MM.1S (cell line): Measurements from ENCODE around the gene TRAF1.

Experiments
- DNase-seq: peaks from one replicate; pipeline ENCODE4 v3.0.0-alpha.2; 2015
- H2AFZ ChIP-seq: fragments of 300-600 bp; sonication (generic); 2 replicates; pipeline ENCODE4 v1.6.0; 2016; ENCODE audit warnings: antibody characterized with exemption, low read length
- H3F3A ChIP-seq: fragments of 300-600 bp; sonication (generic); 2 replicates; pipeline ENCODE4 v1.6.1; 2016; ENCODE audit warnings: mild to moderate bottlenecking, antibody characterized with exemption, low read length, moderate library complexity, mixed read lengths; ENCODE audit not compliant: insufficient read depth
- H3K27ac ChIP-seq: fragments of 300-600 bp; sonication (generic); 2 replicates; pipeline ENCODE4 v1.5.1; 2016; ENCODE audit warnings: mild to moderate bottlenecking, low read length
- H3K27me3 ChIP-seq: fragments of 300-600 bp; sonication (generic); replicated peaks from 2 replicates; pipeline ENCODE4 v1.6.0; 2016; ENCODE audit warnings: low read length; ENCODE audit not compliant: insufficient read depth
- H3K36me3 ChIP-seq: fragments of 300-600 bp; sonication (generic); replicated peaks from 2 replicates; pipeline ENCODE4 v1.6.1; 2016; ENCODE audit warnings: mild to moderate bottlenecking, low read length, mixed read lengths; ENCODE audit not compliant: insufficient read depth
- H3K4me1 ChIP-seq: fragments of 300-600 bp; sonication (generic); 2 replicates; pipeline ENCODE4 v1.6.1; 2016; ENCODE audit warnings: low read length, mixed read lengths
- H3K4me2 ChIP-seq: fragments of 300-600 bp; sonication (generic); 2 replicates; pipeline ENCODE4 v1.6.0; 2016; ENCODE audit warnings: low read depth, low read length
- H3K4me3 ChIP-seq: fragments of 300-600 bp; sonication (generic); 2 replicates; pipeline ENCODE4 v1.5.1; 2016; ENCODE audit warnings: low read length, mixed read lengths
- H3K79me2 ChIP-seq: fragments of 300-600 bp; sonication (generic); 2 replicates; pipeline ENCODE4 v1.6.1; 2016; ENCODE audit warnings: mixed run types, low read length, mixed read lengths
- H3K9ac ChIP-seq: fragments of 300-600 bp; sonication (generic); 2 replicates; pipeline ENCODE4 v1.6.1; 2016; ENCODE audit warnings: low read length, mixed read lengths
- H3K9me2 ChIP-seq: fragments of 300-600 bp; sonication (generic); replicated peaks from 2 replicates; pipeline ENCODE4 v1.6.1; 2016; ENCODE audit warnings: mild to moderate bottlenecking, low read length, mixed read lengths; ENCODE audit not compliant: insufficient read depth
- H3K9me3 ChIP-seq: fragments of 300-600 bp; sonication (generic); replicated peaks from 2 replicates; pipeline ENCODE4 v1.6.1; 2016; ENCODE audit warnings: mild to moderate bottlenecking, low read length, mixed read lengths; ENCODE audit not compliant: insufficient read depth
- H4K20me1 ChIP-seq: fragments of 300-600 bp; sonication (generic); 2 replicates; pipeline ENCODE4 v1.6.1; 2016; ENCODE audit warnings: mild to moderate bottlenecking, low read length, moderate library complexity, mixed read lengths; ENCODE audit not compliant: insufficient read depth
- EZH2 ChIP-seq: fragments of 300-600 bp; sonication (generic); optimal IDR thresholded peaks from 2 replicates; pipeline ENCODE3; 2017; ENCODE audit warnings: low read depth, mild to moderate bottlenecking, antibody characterized with exemption, low read length, mixed read lengths
- EZH2phosphoT487 ChIP-seq: fragments of 300-600 bp; sonication (generic); IDR thresholded peaks from 2 replicates; pipeline ENCODE4 v1.6.1; 2018; ENCODE audit warnings: antibody characterized with exemption, low read length
- TF ChIP-seq, protein P1 (sequence below): fragments of 300-600 bp; sonication (generic); IDR thresholded peaks from 2 replicates; pipeline ENCODE4 v1.5.1; 2016; ENCODE audit warnings: antibody characterized with exemption, low read length, mixed read lengths

Gene TRAF1

DNA sequence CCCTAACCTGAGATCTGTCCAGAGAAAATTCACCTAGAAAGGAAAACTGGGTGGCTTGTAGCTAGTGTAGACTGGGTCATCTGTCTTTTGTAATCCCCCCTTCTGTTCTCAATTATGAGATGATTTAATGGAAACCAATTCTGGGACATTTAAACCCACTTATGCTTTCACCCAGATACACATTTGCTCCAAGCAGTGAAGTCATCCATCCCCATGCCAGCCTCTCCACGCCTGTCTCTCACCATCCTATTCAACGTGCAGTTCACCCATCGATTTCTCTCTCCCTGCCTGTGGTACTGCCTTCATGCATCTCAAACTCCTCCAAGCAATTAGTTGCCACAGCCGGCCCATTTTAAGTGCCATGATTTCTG lies 51.4 kb downstream of the TRAF1 start:
- Histone ChIP-seq H3K27me3 (no peaks in the 10 kb centered on the region), H3K4me2 (peak overlapping the region; percentile 99), H3K9me2 (no peaks in the 10 kb centered on the region), H3K9me3 (no peaks in the 10 kb centered on the region), H3K4me3 (peak overlapping the region; percentile 79), H2AFZ (no peak overlapping the region), H3K36me3 (0 out of 2 replicates have a peak, but pooled peaks cover 10% of the 10 kb centered on the region), H3F3A (peaks cover 71% of the 10 kb centered on the region), H3K4me1 (peaks cover 58% of the 10 kb centered on the region), H3K27ac (peak overlapping the region; percentile 97), H3K79me2 (peaks cover 38% of the 10 kb centered on the region), H4K20me1 (no peaks in the 10 kb centered on the region), H3K9ac (peak overlapping the region; percentile 99)
- TF ChIP-seq EZH2 (no peak), EZH2phosphoT487 (no peak)
- TF ChIP-seq, protein P1, sequence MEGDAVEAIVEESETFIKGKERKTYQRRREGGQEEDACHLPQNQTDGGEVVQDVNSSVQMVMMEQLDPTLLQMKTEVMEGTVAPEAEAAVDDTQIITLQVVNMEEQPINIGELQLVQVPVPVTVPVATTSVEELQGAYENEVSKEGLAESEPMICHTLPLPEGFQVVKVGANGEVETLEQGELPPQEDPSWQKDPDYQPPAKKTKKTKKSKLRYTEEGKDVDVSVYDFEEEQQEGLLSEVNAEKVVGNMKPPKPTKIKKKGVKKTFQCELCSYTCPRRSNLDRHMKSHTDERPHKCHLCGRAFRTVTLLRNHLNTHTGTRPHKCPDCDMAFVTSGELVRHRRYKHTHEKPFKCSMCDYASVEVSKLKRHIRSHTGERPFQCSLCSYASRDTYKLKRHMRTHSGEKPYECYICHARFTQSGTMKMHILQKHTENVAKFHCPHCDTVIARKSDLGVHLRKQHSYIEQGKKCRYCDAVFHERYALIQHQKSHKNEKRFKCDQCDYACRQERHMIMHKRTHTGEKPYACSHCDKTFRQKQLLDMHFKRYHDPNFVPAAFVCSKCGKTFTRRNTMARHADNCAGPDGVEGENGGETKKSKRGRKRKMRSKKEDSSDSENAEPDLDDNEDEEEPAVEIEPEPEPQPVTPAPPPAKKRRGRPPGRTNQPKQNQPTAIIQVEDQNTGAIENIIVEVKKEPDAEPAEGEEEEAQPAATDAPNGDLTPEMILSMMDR, result no peak
- DNase-seq, result no peak

DNA sequence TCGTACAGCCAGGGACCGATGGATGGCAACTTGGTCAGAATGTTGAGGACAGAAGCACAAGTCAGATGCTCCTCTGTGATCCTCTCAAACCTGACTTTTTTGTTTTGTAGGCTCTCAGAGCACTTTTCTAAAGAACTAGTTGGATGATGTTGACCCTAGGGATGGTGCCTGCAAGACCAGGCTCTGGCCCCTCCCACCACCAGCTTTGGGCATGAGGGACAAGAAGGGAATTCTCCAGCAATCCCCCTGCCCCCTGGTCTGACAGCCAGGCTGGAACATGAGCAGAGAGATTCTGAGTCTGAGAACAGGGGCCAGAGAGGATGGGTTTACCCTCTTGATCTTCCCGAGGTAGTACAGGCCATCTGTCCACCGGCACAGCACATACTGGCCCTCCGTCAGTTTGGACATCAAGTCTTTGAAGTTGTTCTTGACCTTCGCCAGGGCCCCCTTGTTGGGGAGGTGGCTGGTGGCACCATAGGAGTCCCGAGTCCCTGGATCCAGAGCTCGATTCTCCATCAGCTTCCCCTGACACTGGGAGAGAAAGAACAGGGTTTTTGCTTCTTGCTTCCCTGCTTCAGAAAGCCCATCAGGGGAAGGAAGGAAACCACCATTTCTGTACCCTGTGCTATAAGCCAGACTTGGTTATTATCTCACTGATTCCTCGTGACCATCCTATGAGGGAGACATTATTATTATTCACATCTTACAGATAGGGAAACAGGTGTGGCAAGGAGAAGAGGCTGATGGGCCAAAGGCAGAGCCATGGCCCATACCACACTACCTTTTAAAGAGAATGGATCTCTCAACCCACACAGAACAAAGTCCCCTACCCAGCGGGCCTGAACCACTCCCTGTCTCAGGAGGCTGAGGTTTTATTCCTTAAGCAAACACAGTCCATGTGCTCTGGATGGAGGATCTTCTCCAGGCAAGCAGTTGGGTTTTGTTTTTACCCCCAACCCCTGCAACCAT lies 52.1 kb downstream of the TRAF1 start:
- Histone ChIP-seq H4K20me1 (no peaks in the 10 kb centered on the region), H3K9me2 (no peaks in the 10 kb centered on the region), H2AFZ (no peak overlapping the region), H3K27ac (peak overlapping the region; percentile 97), H3K4me1 (peaks cover 59% of the 10 kb centered on the region), H3K4me2 (peak overlapping the region; percentile 99), H3K9me3 (no peaks in the 10 kb centered on the region), H3K4me3 (no peak overlapping the region), H3F3A (peaks cover 76% of the 10 kb centered on the region), H3K9ac (peak overlapping the region; percentile 99; the same call in 1 of the 2 replicates), H3K27me3 (no peaks in the 10 kb centered on the region), H3K79me2 (peaks cover 38% of the 10 kb centered on the region), H3K36me3 (0 out of 2 replicates have a peak, but pooled peaks cover 10% of the 10 kb centered on the region)
- DNase-seq, result no peak
- TF ChIP-seq, protein P1, result no peak
- no peak for TF ChIP-seq EZH2
- no peak for TF ChIP-seq EZH2phosphoT487

DNA sequence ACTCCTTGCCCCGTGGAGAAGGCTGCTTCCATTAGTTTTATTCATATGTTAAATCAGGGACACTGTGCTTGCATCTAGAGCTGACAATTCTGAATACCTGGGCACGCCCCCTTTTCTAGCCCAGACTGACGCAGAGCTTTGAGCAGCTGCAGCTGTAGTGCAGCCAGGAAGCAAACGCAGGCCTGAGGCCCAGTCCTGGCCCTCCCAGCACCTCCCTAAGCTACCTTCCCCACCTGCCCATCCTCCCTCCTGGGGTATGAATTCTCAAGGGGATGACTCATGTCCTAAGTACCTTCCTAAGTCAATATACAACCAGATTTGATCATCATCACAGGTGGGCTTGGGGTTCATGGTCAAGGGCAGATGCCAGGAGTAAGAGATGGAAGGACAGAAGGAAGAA lies 53.1 kb downstream of the TRAF1 start:
- 0 out of 2 replicates have a peak, but pooled peaks cover 10% of the 10 kb centered on the region for H3K36me3 ChIP-seq
- no peaks in the 10 kb centered on the region for H3K27me3 ChIP-seq
- H3K9ac ChIP-seq, result peak overlapping the region; percentile 68
- no peaks in the 10 kb centered on the region for H3K9me3 ChIP-seq
- H4K20me1 ChIP-seq, result no peaks in the 10 kb centered on the region
- H3F3A ChIP-seq, result peaks cover 73% of the 10 kb centered on the region
- H2AFZ ChIP-seq, result no peak overlapping the region
- no peaks in the 10 kb centered on the region for H3K9me2 ChIP-seq
- no peak for TF ChIP-seq EZH2phosphoT487
- no peak for TF ChIP-seq EZH2
- TF ChIP-seq, protein P1, result no peak
- peaks cover 55% of the 10 kb centered on the region for H3K4me1 ChIP-seq
- H3K79me2 ChIP-seq, result peaks cover 38% of the 10 kb centered on the region
- H3K4me3 ChIP-seq, result peak overlapping the region; percentile 30; the same call in 1 of the 2 replicates
- H3K4me2 ChIP-seq, result peak overlapping the region; percentile 99
- H3K27ac ChIP-seq, result peak overlapping the region; percentile 97
- DNase-seq, result peak; percentile 86
